DOHH2 (cell line): ENCODE results near the gene HIPK2.

Experiments used
- H3F3A ChIP-seq: fragments of 200-600 bp; sonication (generic), shearing (Covaris generic); 2 replicates; pipeline ENCODE4 v1.6.0; 2016; ENCODE audit warnings: antibody characterized with exemption, mild to moderate bottlenecking; ENCODE audit not compliant: control insufficient read depth, insufficient read depth
- H3K27ac ChIP-seq: fragments of 200-600 bp; sonication (generic); 2 replicates; pipeline ENCODE4 v1.5.1; 2014; ENCODE audit warnings: low read depth, mild to moderate bottlenecking, low read length, moderate library complexity
- H3K27me3 ChIP-seq: fragments of 200-600 bp; sonication (generic); 2 replicates; pipeline ENCODE4 v1.6.1; 2014; ENCODE audit warnings: mild to moderate bottlenecking, low read length, mixed read lengths; ENCODE audit not compliant: control insufficient read depth
- H3K36me3 ChIP-seq: fragments of 200-600 bp; sonication (generic); 2 replicates; pipeline ENCODE4 v1.6.1; 2014; ENCODE audit warnings: mild to moderate bottlenecking, low read length, moderate library complexity, mixed read lengths; ENCODE audit not compliant: control insufficient read depth
- H3K4me1 ChIP-seq: fragments of 200-600 bp; sonication (generic); 2 replicates; pipeline ENCODE4 v1.6.1; 2014; ENCODE audit warnings: mild to moderate bottlenecking, low read length, mixed read lengths; ENCODE audit not compliant: control insufficient read depth
- H3K4me2 ChIP-seq: fragments of 200-600 bp; sonication (generic); 2 replicates; pipeline ENCODE4 v1.6.0; 2014; ENCODE audit warnings: mild to moderate bottlenecking, low read length, moderate library complexity
- H3K4me3 ChIP-seq: fragments of 200-600 bp; sonication (generic); 2 replicates; pipeline ENCODE4 v1.5.1; 2014; ENCODE audit warnings: mild to moderate bottlenecking, low read length, mixed read lengths
- H3K79me2 ChIP-seq: fragments of 200-600 bp; sonication (generic); 2 replicates; pipeline ENCODE4 v1.6.1; 2014; ENCODE audit warnings: mild to moderate bottlenecking, low read length, mixed read lengths; ENCODE audit not compliant: control insufficient read depth
- H3K9me2 ChIP-seq: fragments of 200-600 bp; sonication (generic); replicated peaks from 2 replicates; pipeline ENCODE4 v1.6.1; 2014; ENCODE audit warnings: mild to moderate bottlenecking, low read length, mixed read lengths; ENCODE audit not compliant: control insufficient read depth
- H3K9me3 ChIP-seq: fragments of 200-600 bp; sonication (generic); 2 replicates; pipeline ENCODE4 v1.6.1; 2014; ENCODE audit warnings: antibody characterized with exemption, low read length, mixed read lengths; ENCODE audit not compliant: control insufficient read depth, insufficient read depth
- H4K20me1 ChIP-seq: fragments of 200-600 bp; sonication (generic); 2 replicates; pipeline ENCODE4 v1.6.0; 2014; ENCODE audit warnings: low read depth, mild to moderate bottlenecking, antibody characterized with exemption, low read length, moderate library complexity; ENCODE audit not compliant: control insufficient read depth, insufficient read depth
- CTCF ChIP-seq: fragments of 200-600 bp; sonication (generic); IDR thresholded peaks from one replicate; pipeline ENCODE4 v1.5.1; 2014; ENCODE audit warnings: antibody characterized with exemption, mild to moderate bottlenecking, low read depth, low read length; ENCODE audit not compliant: poor library complexity, severe bottlenecking
- EZH2phosphoT487 ChIP-seq: fragments of 200-600 bp; sonication (generic); IDR thresholded peaks from 2 replicates; pipeline ENCODE4 v1.6.1; 2017; ENCODE audit warnings: borderline replicate concordance, mild to moderate bottlenecking, antibody characterized with exemption, low read length, moderate library complexity, mixed read lengths

Gene HIPK2

GRCh38 chr7:139711991-139712743 is 65.6 kb downstream of the HIPK2 start:
- Histone ChIP-seq H4K20me1 (no peaks in the 10 kb centered on the region), H3K27ac (no peak overlapping the region), H3K36me3 (no peaks in the 10 kb centered on the region), H3K4me1 (no peaks in the 10 kb centered on the region), H3F3A (no peaks in the 10 kb centered on the region), H3K9me3 (no peaks in the 10 kb centered on the region), H3K4me2 (no peak overlapping the region), H3K9me2 (no peaks in the 10 kb centered on the region), H3K4me3 (no peak overlapping the region), H3K79me2 (no peaks in the 10 kb centered on the region), H3K27me3 (peaks cover 5% of the 10 kb centered on the region)
- TF ChIP-seq EZH2phosphoT487 (no peak), CTCF (no peak)

GRCh38 chr7:139710036-139710435 is 67.8 kb downstream of the HIPK2 start:
- no peak for TF ChIP-seq EZH2phosphoT487
- TF ChIP-seq CTCF: no peak
- Histone ChIP-seq H3K79me2 (no peaks in the 10 kb centered on the region), H3K27ac (no peak overlapping the region), H4K20me1 (no peaks in the 10 kb centered on the region), H3K4me3 (no peak overlapping the region), H3K27me3 (peaks cover 5% of the 10 kb centered on the region), H3K9me3 (no peaks in the 10 kb centered on the region), H3K36me3 (no peaks in the 10 kb centered on the region), H3K9me2 (no peaks in the 10 kb centered on the region), H3F3A (no peaks in the 10 kb centered on the region), H3K4me2 (no peak overlapping the region), H3K4me1 (no peaks in the 10 kb centered on the region)

- H3K36me3 ChIP-seq: no peaks in the 10 kb centered on the region
- no peaks in the 10 kb centered on the region for H3K4me1 ChIP-seq
- no peaks in the 10 kb centered on the region for H3F3A ChIP-seq
- H3K9me2 ChIP-seq: no peaks in the 10 kb centered on the region
- no peaks in the 10 kb centered on the region for H3K79me2 ChIP-seq
- peaks cover 5% of the 10 kb centered on the region for H3K27me3 ChIP-seq
- no peak overlapping the region for H3K4me2 ChIP-seq
- no peak overlapping the region for H3K27ac ChIP-seq
- TF ChIP-seq EZH2phosphoT487: no peak
- no peaks in the 10 kb centered on the region for H4K20me1 ChIP-seq
- H3K9me3 ChIP-seq: no peaks in the 10 kb centered on the region
- no peak overlapping the region for H3K4me3 ChIP-seq
Observed at GRCh38 chr7:139709485-139709884, 68.3 kb downstream of the HIPK2 start.

- no peak overlapping the region for H3K27ac ChIP-seq
- peaks cover 5% of the 10 kb centered on the region for H3K27me3 ChIP-seq
- H3F3A ChIP-seq: no peaks in the 10 kb centered on the region
- H3K4me3 ChIP-seq: no peak overlapping the region
- TF ChIP-seq EZH2phosphoT487 (no peak), CTCF (no peak)
- H3K79me2 ChIP-seq: no peaks in the 10 kb centered on the region
- H3K9me2 ChIP-seq: no peaks in the 10 kb centered on the region
- H3K4me1 ChIP-seq: no peaks in the 10 kb centered on the region
- H3K4me2 ChIP-seq: no peak overlapping the region
- no peaks in the 10 kb centered on the region for H3K36me3 ChIP-seq
- no peaks in the 10 kb centered on the region for H4K20me1 ChIP-seq
- H3K9me3 ChIP-seq: no peaks in the 10 kb centered on the region
Observed at GRCh38 chr7:139708541-139708940, 69.3 kb downstream of the HIPK2 start.
